Stimulated activated CD4-positive, alpha-beta T cell treated with anti-CD3 and anti-CD28 coated beads, Interleukin-4, amount 100 ng/mL, for 24 hours (primary cell): ENCODE data around the gene POR.

Experiments used
- DNase-seq: peaks from one replicate; pipeline ENCODE4 v3.0.0-alpha.2; 2020

Gene POR

GRCh38 chr7:75980430-75981202 is 65.7 kb downstream of the POR start:
- DNase-seq, result no peak

- DNase-seq, result no peak
Measured at GRCh38 chr7:75981203-75981452, 66.2 kb downstream of the POR start.

GRCh38 chr7:75981453-75982305 is 66.7 kb downstream of the POR start:
- DNase-seq, result no peak

GRCh38 chr7:75982306-75983064 is 67.5 kb downstream of the POR start:
- no peak for DNase-seq

GRCh38 chr7:75983471-75984129 is 68.6 kb downstream of the POR start:
- no peak for DNase-seq

- DNase-seq, result no peak
Measured at GRCh38 chr7:75984130-75985008, 69.4 kb downstream of the POR start.

- DNase-seq, result no peak
Measured at GRCh38 chr7:75985009-75985517, 70.1 kb downstream of the POR start.

- DNase-seq, result no peak
Measured at GRCh38 chr7:75985518-75986146, 70.7 kb downstream of the POR start.

- DNase-seq, result no peak
Measured at GRCh38 chr7:75986147-75986781, 71.3 kb downstream of the POR start.

GRCh38 chr7:75987026-75987804 is 72.3 kb downstream of the POR start:
- DNase-seq, result no peak

GRCh38 chr7:75987805-75988567 is 73.0 kb downstream of the POR start:
- DNase-seq, result no peak

GRCh38 chr7:75988568-75989499 is 73.9 kb downstream of the POR start:
- DNase-seq, result no peak

GRCh38 chr7:75989500-75990388 is 74.8 kb downstream of the POR start:
- no peak for DNase-seq

GRCh38 chr7:75991531-75992082 is 76.7 kb downstream of the POR start:
- no peak for DNase-seq

GRCh38 chr7:75992083-75992755 is 77.3 kb downstream of the POR start:
- DNase-seq, result no peak
